GM11168 (cell line): ENCODE data around the gene LSM14A.

Experiments used
- in situ Hi-C: fragments of 300-500 bp; cut with MboI; formaldehyde crosslinking; loops from one replicate; pipeline ENCODE4 v1.12.0; 2022; ENCODE audit warnings: low sequenced_read_pairs; ENCODE audit not compliant: unreplicated experiment

Gene LSM14A

DNA sequence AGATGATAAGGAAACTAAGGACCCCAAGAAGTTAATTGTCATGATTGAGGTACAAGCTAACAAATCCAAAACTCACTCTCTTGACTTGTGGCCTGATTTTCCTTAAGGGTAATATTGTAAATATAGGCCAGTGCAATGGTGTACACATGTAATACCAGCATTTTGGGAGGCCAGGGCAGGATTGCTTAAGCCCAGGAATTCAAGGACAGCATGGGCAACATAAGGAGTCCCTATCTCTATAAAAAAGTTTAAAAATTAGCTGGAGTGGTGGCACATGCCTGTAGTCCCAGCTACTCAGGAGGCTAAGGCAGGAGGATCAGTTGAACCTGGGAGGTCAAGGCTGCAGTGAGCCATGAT is 53.3 kb downstream of the LSM14A start:
- in situ Hi-C loops, result no loop called here

DNA sequence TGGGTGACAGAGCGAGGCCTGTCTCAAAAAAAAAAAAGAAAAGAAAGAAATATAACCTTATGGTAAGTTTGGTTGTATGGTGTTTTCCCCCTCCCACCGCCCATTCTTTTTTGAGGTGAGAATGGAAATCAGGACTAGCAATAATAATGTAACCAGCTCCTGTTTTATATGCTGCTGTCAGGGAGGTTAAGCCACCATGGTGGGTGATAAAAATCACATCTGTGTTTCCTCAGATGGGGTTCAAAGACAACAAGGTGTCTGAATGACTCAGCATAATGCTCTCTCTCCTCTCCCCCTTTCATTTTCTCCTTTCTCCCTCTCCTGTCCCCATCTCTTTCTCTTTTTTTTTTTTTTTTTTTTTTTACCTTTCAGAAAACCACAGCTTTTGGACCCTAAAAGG is 53.7 kb downstream of the LSM14A start:
- in situ Hi-C loops, result no loop called here

DNA sequence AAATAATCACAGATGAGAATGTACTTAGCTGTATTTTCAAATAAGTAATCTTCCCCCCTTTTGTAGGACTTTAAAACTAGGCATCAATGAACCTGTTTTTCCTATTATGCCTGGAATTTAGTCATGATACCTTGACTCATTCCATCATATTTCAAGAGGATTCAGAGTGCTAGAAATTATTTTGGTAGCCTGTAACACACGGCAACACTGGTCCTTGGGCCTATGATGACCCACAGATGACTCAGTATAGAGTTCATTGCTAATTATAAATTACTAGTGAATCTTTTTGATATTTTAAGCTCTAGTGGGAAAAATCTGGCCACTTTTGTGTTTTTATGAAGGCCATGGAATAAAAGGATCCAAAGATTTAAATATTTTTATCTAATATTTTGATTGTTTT is 56.0 kb downstream of the LSM14A start:
- in situ Hi-C loops, result no loop called here

DNA sequence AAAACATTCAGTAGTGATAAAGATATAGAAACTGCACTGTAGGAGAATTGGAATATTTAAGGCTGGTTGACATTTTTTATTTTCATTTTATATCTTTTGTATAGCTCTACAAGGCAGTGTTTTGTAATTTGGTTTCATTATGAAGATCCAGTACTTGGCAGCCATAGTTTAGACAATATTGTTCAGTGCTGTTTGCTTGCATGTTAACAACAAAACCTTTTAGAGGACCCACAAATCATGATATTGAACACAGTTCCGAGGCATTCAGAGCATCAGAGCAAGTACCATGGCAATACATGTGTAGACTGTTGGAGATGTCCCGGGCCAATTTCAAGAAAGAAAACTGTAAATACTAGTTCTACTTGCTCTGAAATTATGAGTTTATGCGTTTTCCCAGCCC is 56.5 kb downstream of the LSM14A start:
- in situ Hi-C loops, result no loop called here

DNA sequence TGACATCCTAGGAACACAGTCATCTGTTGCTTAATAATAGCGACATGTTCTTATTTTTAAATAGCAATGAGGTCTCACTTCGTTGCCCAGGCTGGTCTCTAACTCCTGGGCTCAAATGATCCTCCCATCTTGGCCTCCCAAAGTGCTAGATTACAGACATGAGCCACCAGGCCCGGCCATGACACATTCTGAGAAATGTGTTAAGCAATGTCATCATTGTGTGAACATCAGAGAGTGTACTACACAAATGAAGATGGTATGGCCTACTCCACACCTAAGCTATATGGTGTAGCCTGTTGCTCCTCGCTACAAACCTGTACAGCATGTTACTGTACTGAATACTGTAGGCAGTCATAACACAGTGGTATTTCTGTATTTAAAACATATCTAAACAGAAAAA is 57.4 kb downstream of the LSM14A start:
- in situ Hi-C loops, result no loop called here

DNA sequence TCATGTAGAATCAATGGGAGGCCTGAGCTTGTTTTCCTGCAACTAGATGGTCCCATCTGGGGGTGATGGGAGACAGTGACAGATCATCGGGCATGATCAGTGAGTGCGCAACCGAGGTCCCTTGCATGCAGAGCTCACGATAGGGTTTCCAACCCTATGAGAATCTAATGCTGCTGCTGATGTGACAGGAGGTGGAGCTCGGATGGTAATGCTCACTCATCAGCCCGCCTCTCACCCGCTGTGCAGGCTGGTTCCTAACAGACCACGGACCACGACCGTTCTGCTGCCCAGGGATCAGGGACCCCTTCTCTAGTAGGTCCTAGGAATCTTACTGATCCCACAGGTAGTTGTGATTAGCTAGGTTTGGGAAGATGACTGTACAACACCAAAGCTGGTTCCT is 58.5 kb downstream of the LSM14A start:
- in situ Hi-C loops, result no loop called here

DNA sequence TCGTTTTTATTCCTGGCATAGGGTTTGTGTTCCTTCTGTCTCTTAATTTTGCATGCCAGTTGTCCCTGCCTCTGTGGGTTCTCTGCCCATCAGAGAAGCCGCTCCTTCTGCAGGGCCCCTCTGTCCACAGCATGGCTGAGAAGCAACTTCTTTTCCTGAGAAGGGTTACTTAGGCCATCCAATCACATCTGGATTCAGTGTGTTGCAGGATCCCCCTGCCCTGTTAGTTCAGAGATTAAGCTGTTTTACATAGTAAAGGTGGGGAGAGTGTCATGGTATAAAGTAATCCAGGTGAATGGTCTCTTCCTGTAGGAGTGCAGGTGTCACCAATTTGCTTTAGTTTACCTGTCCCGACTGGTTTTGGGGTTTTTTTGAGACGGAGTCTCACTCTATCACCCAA is 59.1 kb downstream of the LSM14A start:
- in situ Hi-C loops, result no loop called here

DNA sequence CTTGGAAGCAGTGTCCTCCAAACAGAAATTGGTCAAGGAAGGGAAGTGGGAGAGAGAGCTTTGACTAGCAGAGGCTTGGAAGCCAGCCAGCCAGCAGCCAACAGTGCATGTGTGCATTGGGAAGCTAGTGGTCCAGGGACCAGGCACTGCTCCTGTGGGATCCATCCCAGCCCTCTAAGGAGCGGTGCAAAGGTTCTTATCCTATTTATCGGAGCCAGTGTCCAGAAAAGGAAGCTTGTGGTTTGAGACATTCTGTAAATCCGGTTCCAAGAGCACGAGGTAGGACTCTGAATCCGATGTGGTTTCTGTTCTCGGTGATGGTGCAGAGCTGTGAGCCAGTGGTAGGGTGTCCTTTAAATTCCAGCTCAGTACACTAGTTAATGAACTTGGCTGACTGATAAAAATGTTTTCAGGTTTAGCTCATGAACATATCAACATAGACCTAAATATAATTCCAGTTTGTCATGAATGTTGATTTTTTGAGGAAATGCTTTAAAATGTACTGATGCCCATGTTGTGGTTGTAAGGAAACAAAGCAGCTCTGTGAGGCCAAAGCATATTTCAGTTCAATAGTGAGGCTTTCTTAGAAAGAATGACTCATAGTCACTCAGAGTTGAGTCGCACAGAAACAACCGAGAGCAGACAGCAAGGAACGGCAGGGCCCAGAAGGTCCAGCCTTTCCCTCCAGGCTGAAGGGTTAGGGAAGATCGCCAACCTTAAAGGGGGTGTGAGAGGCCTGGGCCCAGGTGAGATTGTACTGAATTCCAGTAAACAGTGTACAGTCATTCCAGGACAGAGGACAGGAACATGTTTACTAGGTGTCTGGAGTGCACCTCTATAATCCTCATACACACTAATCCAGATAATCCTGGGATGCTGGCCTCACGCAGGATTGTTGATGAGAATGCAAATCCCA is 60.5 kb downstream of the LSM14A start:
- in situ Hi-C loops, result no loop called here

DNA sequence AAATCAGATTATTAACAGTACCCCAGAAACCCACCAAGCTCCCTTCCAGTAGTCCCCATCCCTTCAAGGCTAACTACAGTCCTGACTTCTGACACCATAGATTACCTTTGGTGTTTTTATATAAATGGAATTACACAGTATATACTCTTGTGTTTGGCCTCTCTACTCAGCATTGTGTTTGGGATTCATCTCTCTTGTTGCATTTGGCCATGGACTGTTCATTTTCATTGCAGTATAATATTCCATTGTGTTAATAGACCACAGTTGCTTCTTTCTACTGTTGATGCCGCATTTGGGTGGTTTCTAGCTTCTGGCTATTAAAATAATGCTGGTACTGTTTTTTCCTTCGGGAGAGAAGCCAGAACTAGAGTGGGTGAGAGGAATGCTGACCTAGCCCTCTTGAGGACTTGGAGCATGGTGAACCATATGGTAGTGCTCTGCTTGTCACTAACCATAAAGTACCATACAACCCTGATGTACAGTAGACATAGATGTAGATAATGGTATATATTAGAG is 63.2 kb downstream of the LSM14A start:
- in situ Hi-C loops, result no loop called here

DNA sequence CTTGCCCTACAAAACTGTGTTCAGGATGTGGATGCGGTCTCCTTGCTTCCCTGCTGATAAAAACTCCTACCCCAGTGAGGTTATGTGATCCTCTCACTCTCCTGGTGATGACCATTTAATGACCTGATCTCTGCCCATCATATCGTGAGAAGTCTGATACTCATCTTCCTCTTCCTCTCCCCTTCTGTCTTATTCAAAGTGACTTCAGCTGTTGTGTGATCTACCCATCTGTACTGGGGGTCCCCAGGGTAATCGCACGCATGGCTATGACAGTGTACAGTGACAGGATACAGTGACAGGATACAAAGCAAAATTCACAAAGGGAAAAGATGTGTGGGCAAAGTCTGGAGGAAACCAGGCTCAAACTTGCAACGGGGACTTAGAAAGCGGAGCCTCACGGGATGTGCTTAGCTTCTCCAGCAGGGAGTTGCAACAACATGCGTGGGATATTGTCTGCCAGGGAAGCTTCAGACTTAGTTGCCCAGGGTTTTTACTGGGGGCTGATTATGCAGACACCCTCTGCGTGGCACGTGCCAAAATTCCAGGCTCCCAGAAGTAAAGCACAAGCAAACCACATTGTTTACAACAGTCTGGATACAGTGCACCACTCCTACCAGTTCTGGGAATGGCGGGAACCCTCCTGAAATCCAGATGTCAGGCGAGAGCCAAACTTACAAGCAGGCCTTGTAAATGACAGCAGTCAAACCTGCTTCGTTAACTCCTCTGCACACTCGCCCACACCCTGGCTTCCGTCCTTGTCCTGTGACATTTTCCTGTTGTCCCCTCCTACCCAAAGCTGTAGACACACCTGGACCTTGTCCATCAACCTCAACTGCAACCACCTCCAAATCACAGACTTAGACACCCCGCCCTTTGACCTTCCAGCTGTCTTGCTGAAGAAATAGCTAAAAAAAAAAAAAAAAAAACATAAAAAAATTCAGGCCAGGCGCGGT is 64.0 kb downstream of the LSM14A start:
- in situ Hi-C loops, result no loop called here

DNA sequence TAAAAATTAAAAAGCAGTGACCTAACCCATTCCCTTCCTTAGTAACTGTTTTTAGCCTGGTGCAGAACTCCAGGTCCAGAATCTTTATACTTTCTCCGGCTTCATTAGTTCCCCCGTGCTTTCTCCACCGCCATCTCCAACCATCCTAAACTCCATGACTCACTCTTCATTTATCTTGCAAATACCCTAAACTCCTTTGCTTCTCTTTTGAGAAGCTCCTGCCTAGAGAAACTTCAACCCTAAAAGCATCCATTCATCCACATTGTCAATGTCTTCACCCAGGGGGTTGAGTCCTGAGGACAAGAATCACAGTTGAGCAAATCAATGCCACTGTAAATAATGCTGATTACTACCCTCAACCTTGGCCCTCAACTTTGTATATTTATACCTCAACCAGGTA is 65.0 kb downstream of the LSM14A start:
- in situ Hi-C loops, result no loop called here

DNA sequence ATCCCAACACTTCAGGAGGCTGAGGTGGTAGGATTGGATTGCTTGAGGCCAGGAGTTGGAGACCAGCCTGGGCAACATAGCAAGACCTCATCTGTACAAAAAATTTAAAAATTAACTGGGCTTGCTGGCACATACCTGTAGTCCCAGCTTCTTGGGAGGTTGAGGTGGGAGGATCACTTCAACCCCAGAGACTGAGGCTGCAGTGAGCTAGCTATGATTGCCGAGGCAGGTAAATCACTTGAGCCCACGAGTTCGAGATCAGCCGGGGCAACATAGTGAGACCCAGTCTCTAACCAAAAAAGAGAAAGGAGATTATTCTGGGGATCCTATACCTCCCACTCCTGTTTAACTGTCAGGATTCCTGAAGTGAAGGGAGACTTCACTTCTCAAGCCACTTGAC is 65.6 kb downstream of the LSM14A start:
- in situ Hi-C loops, result no loop called here

DNA sequence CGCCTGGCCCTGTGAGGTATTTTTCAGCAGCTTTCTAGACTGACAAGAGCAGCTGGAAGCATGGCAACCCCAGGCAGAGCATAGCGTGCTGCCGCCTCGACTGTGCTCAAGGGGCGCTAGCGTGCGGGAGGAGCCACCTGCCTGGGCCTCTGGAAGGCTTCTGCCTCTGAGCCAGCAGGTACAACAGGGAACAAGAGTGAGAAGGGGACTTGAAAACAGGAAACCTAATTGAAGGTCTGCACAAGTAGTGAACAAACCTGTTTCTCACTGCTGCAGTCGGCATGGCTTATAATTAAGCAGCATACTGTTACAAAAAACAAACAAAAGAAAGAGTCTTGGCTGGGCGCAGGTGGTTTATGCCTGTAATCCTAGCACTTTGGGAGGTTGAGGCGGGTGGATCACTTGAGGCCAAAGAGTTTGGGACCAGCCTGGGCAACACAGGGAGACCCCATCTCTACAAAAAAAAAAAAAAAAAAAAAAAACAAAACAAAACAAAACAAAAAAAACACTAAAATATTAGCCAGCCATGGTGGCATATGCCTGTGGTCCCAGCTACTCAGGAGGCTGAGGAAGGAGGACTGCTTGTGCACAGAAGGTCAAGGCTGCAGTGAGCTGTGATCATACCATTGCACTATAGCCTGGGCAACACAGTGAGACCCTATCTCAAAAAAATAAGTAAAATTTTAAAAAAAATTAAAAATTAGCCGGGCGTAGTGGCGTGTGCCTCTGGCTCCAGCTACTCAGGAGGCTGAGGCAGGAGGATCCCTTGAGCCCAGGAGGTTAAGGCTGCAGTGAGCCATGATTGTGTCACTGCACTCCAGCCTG is 69.4 kb downstream of the LSM14A start:
- in situ Hi-C loops, result loop anchor here (10.0 kb wide), 1 partner anchor 93 kb away; no protein-coding TSS in a partner anchor

DNA sequence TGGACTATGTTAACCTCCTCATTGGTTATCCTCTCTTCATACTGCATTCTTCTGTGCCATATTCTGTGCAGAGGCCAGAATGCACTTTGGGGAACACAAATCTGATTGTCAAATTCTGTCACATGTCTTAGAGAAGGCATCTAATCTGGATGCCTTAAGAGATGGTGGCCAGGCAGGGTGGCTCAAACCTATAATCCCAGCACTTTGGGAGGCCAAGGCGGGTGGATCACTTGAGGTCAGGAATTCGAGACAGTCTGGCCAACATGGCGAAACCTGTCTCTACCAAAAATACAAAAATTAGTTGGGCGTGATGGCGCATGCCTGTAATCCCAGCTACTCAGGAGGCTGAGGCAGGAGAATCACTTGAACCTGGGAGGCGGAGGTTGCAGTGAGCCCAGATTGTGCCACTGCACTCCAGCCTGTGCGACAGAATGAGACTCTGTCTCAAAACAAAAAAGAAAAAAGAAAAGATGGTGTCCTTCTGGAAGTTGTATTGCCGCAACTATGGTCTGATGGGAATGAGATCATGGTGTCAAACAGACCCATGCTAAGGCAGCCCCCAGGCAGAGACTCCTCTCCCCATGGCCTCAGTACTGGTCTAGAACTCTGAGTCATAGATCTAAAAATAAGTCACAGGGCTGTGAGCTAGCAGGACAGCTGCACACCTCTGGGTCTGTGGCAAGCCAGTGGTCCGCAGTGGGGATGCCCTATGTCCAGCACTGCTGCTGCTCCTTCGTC is 71.0 kb downstream of the LSM14A start:
- in situ Hi-C loops, result loop anchor here (10.0 kb wide), 1 partner anchor 91 kb away; no protein-coding TSS in a partner anchor

DNA sequence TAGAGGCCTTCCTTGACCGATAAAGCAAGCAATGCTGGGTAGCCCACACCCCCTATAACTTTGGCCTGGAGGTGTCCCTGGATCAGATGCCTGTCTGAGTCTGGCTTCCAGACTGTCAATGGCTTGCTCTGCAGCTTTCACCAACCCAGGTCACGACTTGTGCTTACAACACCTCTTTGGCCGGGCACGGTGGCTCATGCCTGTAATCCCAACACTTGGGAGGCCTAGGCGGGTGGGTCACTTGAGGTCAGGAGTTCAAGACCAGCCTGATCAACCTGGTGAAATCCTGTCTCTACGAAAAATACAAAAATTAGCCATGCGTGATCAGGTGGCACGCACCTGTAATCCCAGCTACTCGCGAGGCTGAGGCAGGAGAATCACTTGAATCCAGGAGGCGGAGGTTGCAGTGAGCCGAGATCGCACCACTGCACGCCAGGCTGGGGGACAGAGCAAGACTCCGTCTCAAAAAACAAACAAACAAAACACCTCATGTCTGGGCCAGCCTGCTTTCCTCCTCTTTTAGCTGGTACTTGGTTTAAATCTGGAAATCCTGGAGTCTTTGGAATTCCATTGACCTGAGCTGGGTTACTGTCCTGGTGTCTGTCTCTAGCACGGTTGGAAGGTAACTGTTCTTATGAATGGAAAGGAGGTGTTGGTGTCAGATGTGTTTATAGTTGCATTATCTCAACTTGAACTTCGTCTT is 71.7 kb downstream of the LSM14A start:
- in situ Hi-C loops, result loop anchor here (10.0 kb wide), 1 partner anchor 91 kb away; no protein-coding TSS in a partner anchor

DNA sequence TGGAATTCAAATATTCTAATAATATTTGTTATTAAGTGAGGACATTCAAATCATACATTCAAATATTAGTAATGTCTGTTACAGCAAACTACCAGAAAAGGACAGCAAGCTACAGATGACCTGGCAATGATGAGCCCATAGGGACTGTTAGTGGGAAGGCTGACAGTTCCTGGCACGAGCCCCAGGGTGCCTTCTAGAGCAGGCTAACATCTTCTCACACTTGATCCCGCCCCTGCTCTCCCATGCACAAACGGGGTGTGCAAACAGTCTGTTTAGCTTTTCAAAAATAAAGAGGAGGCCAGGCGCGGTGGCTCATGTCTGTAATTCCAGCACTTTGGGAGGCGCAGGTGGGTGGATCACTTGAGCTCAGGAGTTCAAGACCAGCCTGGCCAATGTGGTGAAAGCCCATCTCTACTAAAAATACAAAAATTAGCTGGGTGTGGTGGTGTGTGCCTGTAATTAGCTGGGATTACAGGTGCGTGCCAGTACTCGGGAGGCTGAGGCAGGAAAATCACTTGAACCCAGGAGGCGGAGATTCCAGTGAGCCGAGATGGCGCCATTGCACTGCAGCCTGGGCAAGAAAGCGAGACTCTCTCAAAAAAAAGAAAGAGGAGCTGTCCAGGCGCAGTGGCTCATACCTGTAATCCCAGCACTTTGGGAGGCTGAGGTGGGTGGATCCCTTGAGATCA is 72.5 kb downstream of the LSM14A start:
- in situ Hi-C loops, result loop anchor here (10.0 kb wide), 1 partner anchor 90 kb away; no protein-coding TSS in a partner anchor

DNA sequence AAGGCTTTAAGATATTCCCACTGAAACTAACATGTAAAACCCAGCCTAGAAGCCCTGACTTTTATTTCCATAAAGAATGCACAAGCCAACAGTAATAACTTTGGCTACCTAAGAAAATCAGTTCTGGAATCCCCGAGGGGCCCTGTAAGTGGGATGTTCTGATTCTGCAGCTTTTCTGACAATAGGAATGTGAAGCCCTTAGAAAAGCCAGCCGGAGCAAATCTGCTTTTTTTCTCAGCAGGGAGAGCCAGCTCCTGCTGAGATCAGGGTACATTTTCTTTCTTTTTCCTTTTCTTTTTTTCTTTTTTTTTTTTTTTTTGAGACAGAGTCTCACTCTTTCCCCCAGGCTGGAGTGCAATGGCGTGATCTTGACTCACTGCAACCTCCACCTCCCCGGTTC is 74.0 kb downstream of the LSM14A start:
- in situ Hi-C loops, result loop anchor here (10.0 kb wide), 1 partner anchor 88 kb away; no protein-coding TSS in a partner anchor

DNA sequence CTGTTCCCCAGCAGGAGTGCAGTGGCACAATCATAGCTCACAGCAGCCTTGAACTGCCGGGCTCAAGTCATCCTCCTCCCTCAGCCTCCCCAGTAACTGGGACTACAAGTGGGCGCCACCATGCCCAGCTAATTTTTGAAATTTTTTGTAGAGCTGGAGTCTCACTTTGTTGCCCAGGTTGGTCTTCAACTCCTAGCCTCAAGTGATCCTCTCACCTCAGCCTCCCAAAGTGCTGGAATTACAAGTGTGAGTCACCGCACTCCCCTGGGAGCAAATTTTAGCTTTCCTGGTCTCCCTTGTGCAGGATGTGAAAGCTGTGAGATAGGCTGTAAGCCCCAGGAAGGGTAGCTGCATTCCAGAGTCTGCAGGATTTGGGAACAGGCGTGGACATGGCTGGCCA is 76.6 kb downstream of the LSM14A start:
- in situ Hi-C loops, result loop anchor here (10.0 kb wide), 1 partner anchor 86 kb away; no protein-coding TSS in a partner anchor
